ENCODE data around the gene AATF. TPM values are rescaled to one million over a fixed set of nuclear protein-coding genes. Genes with fewer than 3 reads are reported as not detected.

The AATF gene
- total and polyA plus RNA-seq, 9 of the 15 experiments (the other 6 are each of a cell fraction or from before 2014, with no cell fraction given) = 34.5 to 133 (median 90.1) TPM

DNA sequence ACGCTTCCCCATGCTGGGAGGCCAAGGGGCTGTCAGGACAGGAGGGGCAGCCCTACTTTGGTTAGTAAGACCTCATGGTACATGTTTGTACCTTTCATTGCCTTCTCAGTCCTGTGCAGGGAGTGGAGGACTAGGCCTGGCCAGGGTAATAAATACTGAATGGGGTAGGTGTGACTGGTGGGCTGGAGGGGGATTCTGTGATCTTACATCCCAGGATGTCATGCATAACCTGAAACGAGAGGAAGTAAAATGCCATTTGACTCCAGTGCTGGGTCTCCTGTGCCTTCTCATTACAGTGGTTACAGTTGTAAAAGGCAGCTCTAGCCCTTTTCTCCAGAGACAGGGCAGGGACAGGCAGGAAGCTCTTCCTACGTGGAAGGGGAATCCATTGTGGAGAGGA is 138.2 kb downstream of the AATF start:
- Histone ChIP-seq H2AFZ (ENCODE audit: low read depth, low read length) (no peak overlapping the region), H3K36me3 (ENCODE audit: control insufficient read depth, insufficient read depth, low read length) (peaks cover 76% of the 10 kb centered on the region), H4K20me1 (replicated peaks; ENCODE audit: control insufficient read depth, insufficient read depth, low read length) (no peaks in the 10 kb centered on the region), H3K9me3 (replicated peaks; ENCODE audit: control insufficient read depth, insufficient read depth, low read depth, low read length) (no peaks in the 10 kb centered on the region), H3K79me2 (ENCODE audit: control insufficient read depth, insufficient read depth, low read length) (no peaks in the 10 kb centered on the region), H3K4me3 (no peak overlapping the region), H3K4me1 (replicated peaks in 1 of 2; ENCODE audit: control insufficient read depth in 2 of 2, insufficient read depth in 2 of 2, low read length in 2 of 2) (no peaks in the 10 kb centered on the region), H3K9me1 (ENCODE audit: control insufficient read depth, insufficient read depth, low read length) (no peaks in the 10 kb centered on the region), H3K27ac (ENCODE audit: extremely low read depth, low read depth, low read length) (no peak overlapping the region), H3K9ac (ENCODE audit: insufficient read depth in 1 of 2, low read depth in 2 of 2, low read length in 2 of 2) (no peak overlapping the region), H3K4me2 (ENCODE audit: insufficient read depth, low read length) (no peak overlapping the region), H3K27me3 (ENCODE audit: control insufficient read depth in 2 of 2, insufficient read depth in 2 of 2, low read length in 2 of 2) (no peaks in the 10 kb centered on the region)
- in situ Hi-C loops (cut with MboI) (no loop called here), intact Hi-C loops (cut with micrococcal nuclease) (no loop called here)
- WGBS (ENCODE audit: insufficient coverage, low coverage, missing lambda C conversion rate) = 91% methylated on average over 3 of the region's 3 CpGs
- ATAC-seq = no peak
- CTCF ChIA-PET (ENCODE audit: low intra/inter-chr PET ratio) = no interaction called here
- POLR2A ChIA-PET = interaction anchor here (0.8 to 1.2 kb wide), 2 partner anchors 8 to 548 kb away, joined by 3 read pairs; no protein-coding TSS in a partner anchor
- no peak for DNase-seq (ENCODE audit: extremely low read depth in 1 of 4, low spot score in 3 of 4)
- BruUV-seq (replicated peaks) = no TSS peak
- FAIRE-seq = no peak
- TF ChIP-seq ZNF717 (CRISPR knock-in tag; IDR thresholded peaks at IDR 0.05) (no peak), XRCC4 (IDR thresholded peaks at IDR 0.05; ENCODE audit: extremely low read depth, insufficient read depth, insufficient read length) (no peak)
- TF ChIP-seq, protein P1, sequence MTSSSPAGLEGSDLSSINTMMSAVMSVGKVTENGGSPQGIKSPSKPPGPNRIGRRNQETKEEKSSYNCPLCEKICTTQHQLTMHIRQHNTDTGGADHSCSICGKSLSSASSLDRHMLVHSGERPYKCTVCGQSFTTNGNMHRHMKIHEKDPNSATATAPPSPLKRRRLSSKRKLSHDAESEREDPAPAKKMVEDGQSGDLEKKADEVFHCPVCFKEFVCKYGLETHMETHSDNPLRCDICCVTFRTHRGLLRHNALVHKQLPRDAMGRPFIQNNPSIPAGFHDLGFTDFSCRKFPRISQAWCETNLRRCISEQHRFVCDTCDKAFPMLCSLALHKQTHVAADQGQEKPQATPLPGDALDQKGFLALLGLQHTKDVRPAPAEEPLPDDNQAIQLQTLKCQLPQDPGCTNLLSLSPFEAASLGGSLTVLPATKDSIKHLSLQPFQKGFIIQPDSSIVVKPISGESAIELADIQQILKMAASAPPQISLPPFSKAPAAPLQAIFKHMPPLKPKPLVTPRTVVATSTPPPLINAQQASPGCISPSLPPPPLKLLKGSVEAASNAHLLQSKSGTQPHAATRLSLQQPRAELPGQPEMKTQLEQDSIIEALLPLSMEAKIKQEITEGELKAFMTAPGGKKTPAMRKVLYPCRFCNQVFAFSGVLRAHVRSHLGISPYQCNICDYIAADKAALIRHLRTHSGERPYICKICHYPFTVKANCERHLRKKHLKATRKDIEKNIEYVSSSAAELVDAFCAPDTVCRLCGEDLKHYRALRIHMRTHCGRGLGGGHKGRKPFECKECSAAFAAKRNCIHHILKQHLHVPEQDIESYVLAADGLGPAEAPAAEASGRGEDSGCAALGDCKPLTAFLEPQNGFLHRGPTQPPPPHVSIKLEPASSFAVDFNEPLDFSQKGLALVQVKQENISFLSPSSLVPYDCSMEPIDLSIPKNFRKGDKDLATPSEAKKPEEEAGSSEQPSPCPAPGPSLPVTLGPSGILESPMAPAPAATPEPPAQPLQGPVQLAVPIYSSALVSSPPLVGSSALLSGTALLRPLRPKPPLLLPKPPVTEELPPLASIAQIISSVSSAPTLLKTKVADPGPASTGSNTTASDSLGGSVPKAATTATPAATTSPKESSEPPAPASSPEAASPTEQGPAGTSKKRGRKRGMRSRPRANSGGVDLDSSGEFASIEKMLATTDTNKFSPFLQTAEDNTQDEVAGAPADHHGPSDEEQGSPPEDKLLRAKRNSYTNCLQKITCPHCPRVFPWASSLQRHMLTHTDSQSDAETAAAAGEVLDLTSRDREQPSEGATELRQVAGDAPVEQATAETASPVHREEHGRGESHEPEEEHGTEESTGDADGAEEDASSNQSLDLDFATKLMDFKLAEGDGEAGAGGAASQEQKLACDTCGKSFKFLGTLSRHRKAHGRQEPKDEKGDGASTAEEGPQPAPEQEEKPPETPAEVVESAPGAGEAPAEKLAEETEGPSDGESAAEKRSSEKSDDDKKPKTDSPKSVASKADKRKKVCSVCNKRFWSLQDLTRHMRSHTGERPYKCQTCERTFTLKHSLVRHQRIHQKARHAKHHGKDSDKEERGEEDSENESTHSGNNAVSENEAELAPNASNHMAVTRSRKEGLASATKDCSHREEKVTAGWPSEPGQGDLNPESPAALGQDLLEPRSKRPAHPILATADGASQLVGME (CRISPR knock-in tag; IDR thresholded peaks at IDR 0.05) = no peak
